Measurements from ENCODE around the gene DAPK2.

GRCh38 chr15:63945007-63945788 is 101.1 kb downstream of the DAPK2 start:
- peak; percentile 55; the same call in 1 of the 2 replicates for TF ChIP-seq TEAD4 (IDR thresholded peaks at IDR 0.05)
- TF ChIP-seq, protein P1, sequence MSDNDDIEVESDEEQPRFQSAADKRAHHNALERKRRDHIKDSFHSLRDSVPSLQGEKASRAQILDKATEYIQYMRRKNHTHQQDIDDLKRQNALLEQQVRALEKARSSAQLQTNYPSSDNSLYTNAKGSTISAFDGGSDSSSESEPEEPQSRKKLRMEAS (IDR thresholded peaks at IDR 0.05): no peak
- no peak for TF ChIP-seq YY1 (IDR thresholded peaks at IDR 0.05; ENCODE audit: low read depth)

Data from Ishikawa (cell line).